K562 (cell line): ENCODE data around the gene PKD1L1. TPM values are rescaled to one million over a fixed set of nuclear protein-coding genes. Genes with fewer than 3 reads are reported as not detected.

Experiments used
- ATAC-seq: fragments of 200-7000 bp; cut with Tn5 transposase; 3 replicates; pipeline ENCODE4 v1.9.1; 2020; ENCODE audit warnings: moderate library complexity
- BruUV-seq: library from RNA; stranded (reverse); fragments of 400-500 nt; replicated peaks from 2 replicates; lab custom pipeline; 2021; lab: Mats Ljungman, UMichigan
- CTCF ChIA-PET: fragments of 300-600 bp; formaldehyde crosslinking; extraction: SDS; loops from one replicate; lab custom pipeline; 2021; ENCODE audit warnings: low intra/inter-chr PET ratio; lab: Yijun Ruan, JAX
- POLR2A ChIA-PET: fragments of 300-600, 350-650 bp; sonication (Branson Sonifier 250); formaldehyde crosslinking; extraction: SDS; loops from one replicate; lab custom pipeline; 2021; ENCODE audit warnings: antibody characterized with exemption, inconsistent platforms; lab: Yijun Ruan, JAX
- DNase-seq, 4 experiments: peaks; one replicate each; pipeline versions ENCODE4 v3.0.0 to v3.0.0-alpha.2; 2011 to 2018; ENCODE audit warnings: low spot score in 3 of 4, mixed read lengths in 3 of 4; ENCODE audit errors: extremely low read depth in 1 of 4
- FAIRE-seq: peaks from 2 replicates; lab custom pipeline; 2011; peaks lifted over from hg19 to GRCh38; lab: Jason Lieb, UNC
- H2AFZ ChIP-seq: 2 replicates; pipeline ENCODE4 v1.6.0; 2011; ENCODE audit warnings: low read depth, low read length, control low read depth, inconsistent platforms
- H3K27ac ChIP-seq: fragments of 200-600 bp; 3 replicates; pipeline ENCODE4 v1.8.0; 2011; ENCODE audit warnings: low read depth, mild to moderate bottlenecking, control low read depth, inconsistent platforms, low read length, moderate library complexity, mixed read lengths; ENCODE audit errors: extremely low read depth
- H3K27me3 ChIP-seq, 2 experiments: fragments of 300-600 bp in 1 of 2; 2 replicates in 1 of 2; 3 replicates in 1 of 2; pipeline versions ENCODE4 v1.6.0 to v1.8.0; 2011; ENCODE audit warnings: inconsistent platforms in 2 of 2, low read length in 2 of 2, mild to moderate bottlenecking in 1 of 2, mixed read lengths in 1 of 2, moderate library complexity in 1 of 2; ENCODE audit not compliant: control insufficient read depth in 2 of 2, insufficient read depth in 2 of 2
- H3K36me3 ChIP-seq: fragments of 300-600 bp; 3 replicates; pipeline ENCODE4 v1.8.0; 2011; ENCODE audit warnings: mild to moderate bottlenecking, low read length, inconsistent platforms; ENCODE audit not compliant: control insufficient read depth, insufficient read depth
- H3K4me1 ChIP-seq, 2 experiments: fragments of 200-600 bp in 1 of 2; replicated peaks in 1 of 2; 2 replicates in 1 of 2; 3 replicates in 1 of 2; pipeline versions ENCODE4 v1.5.1 to v1.8.0; 2011; ENCODE audit warnings: inconsistent platforms in 2 of 2, low read length in 2 of 2, mild to moderate bottlenecking in 1 of 2, mixed read lengths in 1 of 2, moderate library complexity in 1 of 2; ENCODE audit not compliant: control insufficient read depth in 2 of 2, insufficient read depth in 2 of 2
- H3K4me2 ChIP-seq: 2 replicates; pipeline ENCODE4 v1.6.1; 2011; ENCODE audit warnings: low read length, control low read depth, inconsistent platforms, mixed read lengths; ENCODE audit not compliant: insufficient read depth
- H3K4me3 ChIP-seq: fragments of 200-600 bp; sonication (generic), shearing (Covaris generic); 2 replicates; pipeline ENCODE4 v1.5.1; 2016; ENCODE audit warnings: control low read depth, inconsistent platforms
- H3K79me2 ChIP-seq: fragments of 200-600 bp; 3 replicates; pipeline ENCODE4 v1.8.0; 2011; ENCODE audit warnings: low read length, inconsistent platforms; ENCODE audit not compliant: control insufficient read depth, insufficient read depth
- H3K9ac ChIP-seq, 2 experiments: 2 replicates each; pipeline versions ENCODE4 v1.6.0 to v1.6.1; 2011; ENCODE audit warnings: low read depth in 2 of 2, low read length in 2 of 2, control low read depth in 1 of 2, inconsistent platforms in 1 of 2, mild to moderate bottlenecking in 1 of 2, mixed read lengths in 1 of 2; ENCODE audit not compliant: insufficient read depth in 1 of 2
- H3K9me1 ChIP-seq: one replicate; pipeline ENCODE4 v1.6.0; 2011; ENCODE audit warnings: inconsistent platforms, mild to moderate bottlenecking, low read length, moderate library complexity; ENCODE audit not compliant: control insufficient read depth, insufficient read depth
- H3K9me3 ChIP-seq: replicated peaks from 2 replicates; pipeline ENCODE4 v1.5.1; 2011; ENCODE audit warnings: low read depth, low read length, inconsistent platforms; ENCODE audit not compliant: control insufficient read depth, insufficient read depth
- H4K20me1 ChIP-seq: replicated peaks from 2 replicates; pipeline ENCODE4 v1.6.1; 2011; ENCODE audit warnings: low read length, inconsistent platforms, mixed read lengths; ENCODE audit not compliant: control insufficient read depth, insufficient read depth
- ASH1L ChIP-seq: fragments of 450-650 bp; IDR thresholded peaks from 2 replicates; pipeline ENCODE4 v1.6.1; 2018; ENCODE audit warnings: borderline replicate concordance, mild to moderate bottlenecking, low read depth; ENCODE audit not compliant: partially characterized antibody
- CEBPG ChIP-seq, 3 experiments: fragments of 200-800 bp in 1 of 3; sonication (Bioruptor generic) in 1 of 3; sonication (generic) in 1 of 3; formaldehyde crosslinking in 1 of 3; IDR thresholded peaks in 2 of 3; conservative IDR thresholded peaks in 1 of 3; 2 replicates each; pipeline versions ENCODE4 v1.6.1 to v1.8.0; 2016 to 2022; ENCODE audit warnings: missing compliant biosample characterization in 2 of 3, missing genetic modification characterization in 2 of 3, mild to moderate bottlenecking in 1 of 3, missing genetic modification reagents in 1 of 3
- FOXA1 ChIP-seq: fragments of 450-650 bp; IDR thresholded peaks from 2 replicates; pipeline ENCODE4 v1.6.1; 2016; ENCODE audit warnings: mild to moderate bottlenecking, borderline replicate concordance
- GTF2A2 ChIP-seq: IDR thresholded peaks from 2 replicates; pipeline ENCODE4 v1.6.1; 2016; ENCODE audit warnings: mild to moderate bottlenecking, missing genetic modification characterization, missing compliant biosample characterization
- KHSRP ChIP-seq: fragments of 450-650 bp; IDR thresholded peaks from 2 replicates; pipeline ENCODE4 v1.6.1; 2017
- SREBF2 ChIP-seq: sonication (generic); formaldehyde crosslinking; IDR thresholded peaks from 2 replicates; pipeline ENCODE4 v1.4.0; 2020; ENCODE audit warnings: mild to moderate bottlenecking, missing genetic modification reagents
- ZKSCAN1 ChIP-seq: fragments of 150-350 bp; IDR thresholded peaks from 2 replicates; pipeline ENCODE4 v1.6.1; 2016; ENCODE audit warnings: low read depth, low read length
- ZNF561 ChIP-seq: fragments of 450-650 bp; formaldehyde crosslinking; conservative IDR thresholded peaks from 2 replicates; pipeline ENCODE4 v1.4.0; 2020; ENCODE audit warnings: mild to moderate bottlenecking, moderate library complexity
- WGBS: fragments of 100-300 bp; shearing (Covaris generic); methylation state at CpG from one replicate; pipeline ENCODE4 v1.1.6; 2016; ENCODE audit warnings: low coverage, mixed read lengths; ENCODE audit not compliant: insufficient coverage; ENCODE audit errors: missing lambda C conversion rate; 5-methylcytosine and 5-hydroxymethylcytosine counted together
- in situ Hi-C: fragments of 300-500 bp; cut with MboI; formaldehyde crosslinking; loops from 4 replicates; pipeline ENCODE4 v1.15.0; 2018; ENCODE audit warnings: inconsistent platforms, mixed read lengths
- intact Hi-C: fragments of 100-400 bp; cut with micrococcal nuclease; formaldehyde crosslinking; loops from 2 replicates; pipeline ENCODE4 v1.14.2; 2022
- polyA plus RNA-seq, 8 experiments: library from polyadenylated mRNA; depleted of rRNA in 4 of 8; stranded (reverse) in 5 of 8; unstranded in 3 of 8; fragments of >200 nt; fragmentation: Nextera tagmentation in 2 of 8; fragmentation: Illumina TruSeq in 1 of 8; extraction: Ambion mirVana in 2 of 8; extraction: Trizol in 1 of 8; gene quantifications; 2 replicates each; pipeline versions ENCODE4 v1.2.1 to v1.2.3, GENCODE V29; 2011 to 2014; ENCODE audit warnings: inconsistent platforms in 1 of 8, missing spikeins in 1 of 8
- total RNA-seq, 7 experiments: library from RNA; depleted of rRNA in 6 of 7; stranded (reverse); fragments of >200 nt in 6 of 7; fragmentation: Illumina TruSeq in 2 of 7; extraction: Trizol in 2 of 7; gene quantifications; 2 replicates each; pipeline versions ENCODE4 v1.2.1 to v1.2.3, GENCODE V29; 2011 to 2021; ENCODE audit warnings: low replicate concordance in 1 of 7
- TF ChIP-seq, protein P1 (sequence below): IDR thresholded peaks from 2 replicates; pipeline ENCODE4 v1.6.1; 2014; ENCODE audit warnings: antibody characterized with exemption
- TF ChIP-seq, protein P2 (sequence below), 2 experiments: fragments of 450-650 bp; formaldehyde crosslinking in 1 of 2; IDR thresholded peaks; 2 replicates each; pipeline versions ENCODE4 v1.4.0 to v1.6.1; 2014 to 2020; ENCODE audit warnings: mild to moderate bottlenecking in 2 of 2, borderline replicate concordance in 1 of 2, low read depth in 1 of 2
- TF ChIP-seq, protein P3 (sequence below): fragments of 450-650 bp; formaldehyde crosslinking; IDR thresholded peaks from 2 replicates; pipeline ENCODE4 v1.4.0; 2022; ENCODE audit warnings: mild to moderate bottlenecking, moderate library complexity

PKD1L1 gene
- total and polyA plus RNA-seq, 9 of the 15 experiments (the other 6 are each of a cell fraction or from before 2014, with no cell fraction given) = 0.01 to 0.02 TPM; not detected in 7

- FAIRE-seq (no peak), ATAC-seq (no peak), DNase-seq (no peak)
- no peaks in the 10 kb centered on the region for H3K79me2 ChIP-seq
- no peaks in the 10 kb centered on the region for H4K20me1 ChIP-seq
- no peak overlapping the region for H3K9ac ChIP-seq
- H3K27me3 ChIP-seq = peaks cover 0 to 25% of the 10 kb centered on the region in 2 experiments; a peak in 2 of 5 replicates
- no peak overlapping the region for H2AFZ ChIP-seq
- in situ Hi-C loops (no loop called here), intact Hi-C loops (loop anchor here (10.0 kb wide), 1 partner anchor 383 kb away; no protein-coding TSS in a partner anchor)
- 0% methylated on average over 3 of the region's 3 CpGs for WGBS
- CTCF ChIA-PET = no interaction called here
- no TSS peak for BruUV-seq
- H3K36me3 ChIP-seq = no peaks in the 10 kb centered on the region
- POLR2A ChIA-PET = interaction anchor here (0.6 kb wide), 1 partner anchor 84 kb away, joined by 3 read pairs; no protein-coding TSS in a partner anchor
- H3K9me3 ChIP-seq = no peaks in the 10 kb centered on the region
- no peaks in the 10 kb centered on the region for H3K4me1 ChIP-seq
- no peak overlapping the region for H3K4me2 ChIP-seq
- no peak overlapping the region for H3K27ac ChIP-seq
- H3K4me3 ChIP-seq = no peak overlapping the region
- no peaks in the 10 kb centered on the region for H3K9me1 ChIP-seq
- TF ChIP-seq GTF2A2 (tag) = no peak
- no peak for TF ChIP-seq ASH1L
- no peak for TF ChIP-seq KHSRP
- TF ChIP-seq ZKSCAN1 = no peak
- TF ChIP-seq SREBF2 = no peak
- TF ChIP-seq CEBPG (CRISPR knock-in tag; IDR thresholded peaks at IDR 0.05) = no peak
- no peak for TF ChIP-seq CEBPG (tag; conservative IDR thresholded peaks at IDR 0.05 in 1 of 2, IDR thresholded peaks at IDR 0.05 in 1 of 2)
- TF ChIP-seq FOXA1 = no peak
- TF ChIP-seq, protein P1, sequence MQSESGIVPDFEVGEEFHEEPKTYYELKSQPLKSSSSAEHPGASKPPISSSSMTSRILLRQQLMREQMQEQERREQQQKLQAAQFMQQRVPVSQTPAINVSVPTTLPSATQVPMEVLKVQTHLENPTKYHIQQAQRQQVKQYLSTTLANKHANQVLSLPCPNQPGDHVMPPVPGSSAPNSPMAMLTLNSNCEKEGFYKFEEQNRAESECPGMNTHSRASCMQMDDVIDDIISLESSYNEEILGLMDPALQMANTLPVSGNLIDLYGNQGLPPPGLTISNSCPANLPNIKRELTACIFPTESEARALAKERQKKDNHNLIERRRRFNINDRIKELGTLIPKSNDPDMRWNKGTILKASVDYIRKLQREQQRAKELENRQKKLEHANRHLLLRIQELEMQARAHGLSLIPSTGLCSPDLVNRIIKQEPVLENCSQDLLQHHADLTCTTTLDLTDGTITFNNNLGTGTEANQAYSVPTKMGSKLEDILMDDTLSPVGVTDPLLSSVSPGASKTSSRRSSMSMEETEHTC = no peak
- TF ChIP-seq ZNF561 = no peak
- TF ChIP-seq, protein P2, sequence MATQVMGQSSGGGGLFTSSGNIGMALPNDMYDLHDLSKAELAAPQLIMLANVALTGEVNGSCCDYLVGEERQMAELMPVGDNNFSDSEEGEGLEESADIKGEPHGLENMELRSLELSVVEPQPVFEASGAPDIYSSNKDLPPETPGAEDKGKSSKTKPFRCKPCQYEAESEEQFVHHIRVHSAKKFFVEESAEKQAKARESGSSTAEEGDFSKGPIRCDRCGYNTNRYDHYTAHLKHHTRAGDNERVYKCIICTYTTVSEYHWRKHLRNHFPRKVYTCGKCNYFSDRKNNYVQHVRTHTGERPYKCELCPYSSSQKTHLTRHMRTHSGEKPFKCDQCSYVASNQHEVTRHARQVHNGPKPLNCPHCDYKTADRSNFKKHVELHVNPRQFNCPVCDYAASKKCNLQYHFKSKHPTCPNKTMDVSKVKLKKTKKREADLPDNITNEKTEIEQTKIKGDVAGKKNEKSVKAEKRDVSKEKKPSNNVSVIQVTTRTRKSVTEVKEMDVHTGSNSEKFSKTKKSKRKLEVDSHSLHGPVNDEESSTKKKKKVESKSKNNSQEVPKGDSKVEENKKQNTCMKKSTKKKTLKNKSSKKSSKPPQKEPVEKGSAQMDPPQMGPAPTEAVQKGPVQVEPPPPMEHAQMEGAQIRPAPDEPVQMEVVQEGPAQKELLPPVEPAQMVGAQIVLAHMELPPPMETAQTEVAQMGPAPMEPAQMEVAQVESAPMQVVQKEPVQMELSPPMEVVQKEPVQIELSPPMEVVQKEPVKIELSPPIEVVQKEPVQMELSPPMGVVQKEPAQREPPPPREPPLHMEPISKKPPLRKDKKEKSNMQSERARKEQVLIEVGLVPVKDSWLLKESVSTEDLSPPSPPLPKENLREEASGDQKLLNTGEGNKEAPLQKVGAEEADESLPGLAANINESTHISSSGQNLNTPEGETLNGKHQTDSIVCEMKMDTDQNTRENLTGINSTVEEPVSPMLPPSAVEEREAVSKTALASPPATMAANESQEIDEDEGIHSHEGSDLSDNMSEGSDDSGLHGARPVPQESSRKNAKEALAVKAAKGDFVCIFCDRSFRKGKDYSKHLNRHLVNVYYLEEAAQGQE (IDR thresholded peaks at IDR 0.05; ENCODE audit: borderline replicate concordance) = no peak
- TF ChIP-seq, protein P2 (CRISPR knock-in tag; IDR thresholded peaks at IDR 0.05; ENCODE audit: low read depth) = no peak
- TF ChIP-seq, protein P3, sequence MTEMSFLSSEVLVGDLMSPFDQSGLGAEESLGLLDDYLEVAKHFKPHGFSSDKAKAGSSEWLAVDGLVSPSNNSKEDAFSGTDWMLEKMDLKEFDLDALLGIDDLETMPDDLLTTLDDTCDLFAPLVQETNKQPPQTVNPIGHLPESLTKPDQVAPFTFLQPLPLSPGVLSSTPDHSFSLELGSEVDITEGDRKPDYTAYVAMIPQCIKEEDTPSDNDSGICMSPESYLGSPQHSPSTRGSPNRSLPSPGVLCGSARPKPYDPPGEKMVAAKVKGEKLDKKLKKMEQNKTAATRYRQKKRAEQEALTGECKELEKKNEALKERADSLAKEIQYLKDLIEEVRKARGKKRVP (CRISPR knock-in tag) = no peak
Observed at GRCh38 chr7:47817917-47818316, 130.3 kb downstream of the PKD1L1 start.
